ENCODE data around the gene PNPLA8.
"Not testable (repeated sequence)": the region's sequence is repeated elsewhere in the genome, so short reads cannot be mapped to it uniquely, and the experiment has no call there.

The PNPLA8 gene

DNA sequence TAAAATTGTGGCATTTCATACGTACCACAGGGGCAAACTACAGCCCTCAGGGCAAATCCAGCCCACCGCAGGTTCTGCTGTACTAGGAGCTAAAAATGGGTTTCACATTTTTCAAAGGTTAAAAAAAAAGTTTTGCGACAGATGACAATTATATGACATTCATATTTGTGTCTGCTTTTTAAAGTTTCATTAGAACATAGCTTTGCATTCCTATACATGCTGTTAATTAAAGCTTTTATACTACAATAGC lies 758 bp upstream of the PNPLA8 start:
- no peak for DNase-seq

GRCh38 chr7:108525327-108525984 lies 479 bp downstream of the PNPLA8 start:
- DNase-seq = no peak

GRCh38 chr7:108522780-108523179 lies 3.2 kb downstream of the PNPLA8 start:
- no peak for DNase-seq

GRCh38 chr7:108517951-108518350 lies 8.0 kb downstream of the PNPLA8 start:
- no peak for DNase-seq

DNA sequence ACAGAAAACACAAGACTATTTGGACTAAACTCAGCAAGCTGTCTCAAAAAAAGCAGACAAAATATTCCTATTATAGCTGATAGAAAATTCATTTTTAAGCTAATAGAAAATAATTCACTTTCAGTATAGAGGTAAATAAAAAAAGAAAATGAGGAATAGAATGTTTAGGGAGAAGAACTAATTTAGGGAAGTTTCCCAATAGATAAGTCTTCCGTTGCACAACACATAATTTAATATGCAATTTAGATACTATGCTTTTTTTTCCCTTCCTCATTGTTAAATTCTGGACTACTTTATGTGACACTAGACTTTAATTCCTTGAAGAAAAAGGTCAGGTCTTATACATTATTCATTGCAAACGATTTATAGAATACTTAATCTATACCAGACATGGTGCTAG lies 10.3 kb downstream of the PNPLA8 start:
- no peak for DNase-seq

DNA sequence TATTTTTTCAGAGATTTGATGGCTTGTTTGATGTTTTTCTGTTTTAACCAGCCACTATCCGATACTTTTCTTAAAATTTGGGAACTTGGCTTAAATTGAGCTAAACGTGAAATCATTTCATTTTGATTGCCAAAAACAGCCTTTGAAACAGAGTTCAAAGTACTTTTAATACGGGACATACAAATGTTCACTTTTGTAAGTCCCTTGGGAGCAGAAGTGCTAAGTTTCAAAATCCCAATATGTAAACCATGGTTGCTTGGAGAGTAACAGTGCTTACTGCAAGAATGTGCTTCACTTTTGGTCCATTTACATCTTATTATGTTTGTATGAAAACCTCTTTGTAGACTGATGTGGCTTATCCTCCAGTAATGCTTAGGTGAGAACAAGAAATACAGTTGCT lies 10.9 kb downstream of the PNPLA8 start:
- no peak for DNase-seq

- no peak for DNase-seq
These were observed 14.0 kb downstream of the PNPLA8 start for GRCh38 chr7:108511939-108512338.

DNA sequence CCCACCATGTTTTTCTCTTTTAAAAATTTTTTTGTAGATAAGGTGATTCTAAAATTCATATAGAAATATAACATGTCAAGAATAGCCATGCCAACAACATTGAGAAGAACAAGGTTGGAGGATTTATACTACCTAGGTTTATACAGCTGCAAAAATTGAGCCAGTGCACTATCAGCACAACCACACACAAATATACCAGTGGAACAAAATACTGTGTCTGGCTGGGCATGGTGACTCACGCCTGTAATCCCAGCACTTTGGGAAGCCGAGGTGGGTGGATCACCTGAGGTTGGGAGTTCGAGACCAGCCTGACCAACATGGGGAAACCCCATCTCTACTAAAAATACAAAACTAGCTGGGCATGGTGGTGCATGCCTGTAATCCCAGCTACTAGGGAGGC lies 21.4 kb downstream of the PNPLA8 start:
- DNase-seq = not testable (repeated sequence)

- DNase-seq = no peak
These were observed 22.6 kb downstream of the PNPLA8 start for GRCh38 chr7:108503112-108504026.

DNA sequence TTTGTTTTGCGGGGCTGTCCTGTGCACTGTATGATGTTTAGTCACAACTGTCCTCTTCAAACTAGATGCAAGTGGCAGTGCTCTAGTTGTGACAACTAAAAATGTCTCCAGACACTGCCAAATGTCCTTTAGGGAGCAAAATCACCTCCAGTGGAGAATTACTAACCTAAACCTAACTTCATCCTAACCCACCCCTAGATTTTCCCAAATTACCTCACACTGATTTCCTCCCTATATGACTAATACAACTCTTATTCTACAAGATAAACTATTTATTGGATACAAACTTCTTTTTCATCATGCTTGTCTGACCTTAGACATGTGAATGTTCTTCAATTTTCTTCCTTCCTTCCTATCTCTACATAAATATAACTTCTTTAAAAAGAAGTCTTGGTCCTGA lies 26.4 kb downstream of the PNPLA8 start:
- no peak for DNase-seq

DNA sequence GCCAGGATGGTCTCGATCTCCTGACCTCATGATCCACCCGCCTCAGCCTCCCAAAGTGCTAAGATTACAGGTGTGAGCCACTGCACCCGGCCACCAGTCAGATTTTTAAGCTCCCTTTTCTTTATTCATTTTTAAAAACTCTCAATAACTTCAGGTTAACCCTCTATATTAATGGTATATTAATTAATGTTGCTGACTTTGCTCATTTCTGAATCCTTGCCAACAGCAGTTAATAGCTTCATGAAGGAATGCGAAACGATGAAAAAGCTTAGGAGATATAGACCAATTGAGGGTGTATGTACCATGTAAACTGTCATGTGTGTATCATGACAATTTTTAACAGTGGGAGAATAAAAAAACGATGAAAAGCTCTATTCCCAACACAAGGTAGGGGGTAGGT lies 27.5 kb downstream of the PNPLA8 start:
- no peak for DNase-seq

DNA sequence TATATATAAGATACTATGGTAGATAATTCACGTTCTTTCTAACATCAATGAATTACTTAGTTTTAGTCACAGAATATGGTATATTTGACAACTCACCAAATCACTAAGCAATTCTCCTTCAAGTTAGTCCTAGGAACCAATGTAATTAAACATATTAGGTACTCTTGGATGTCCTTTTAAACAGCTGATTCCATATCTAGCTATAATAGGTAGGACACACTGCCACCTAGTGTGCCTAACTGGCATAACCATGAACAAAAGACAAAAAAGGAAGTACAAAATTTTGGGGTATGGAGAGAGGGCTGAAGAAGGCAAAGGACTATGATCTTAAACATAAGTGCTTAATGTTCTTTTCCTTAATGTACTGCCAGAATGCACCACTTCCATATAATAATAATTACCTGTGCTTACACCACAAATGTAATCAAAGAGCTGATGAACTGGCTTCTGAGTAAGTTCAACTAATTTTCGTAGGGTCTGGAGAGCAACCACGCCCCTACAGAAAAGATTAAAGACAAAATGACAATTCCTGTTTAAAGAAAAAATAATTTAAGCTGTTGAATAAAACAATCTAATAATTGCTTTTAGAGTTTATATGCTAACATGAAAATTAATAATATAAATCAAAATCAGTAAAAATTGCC lies 28.7 kb downstream of the PNPLA8 start:
- no peak for DNase-seq

GRCh38 chr7:108492742-108493141 lies 33.2 kb downstream of the PNPLA8 start:
- DNase-seq = no peak

- DNase-seq = no peak
These were observed 37.0 kb downstream of the PNPLA8 start for GRCh38 chr7:108488768-108489538.

DNA sequence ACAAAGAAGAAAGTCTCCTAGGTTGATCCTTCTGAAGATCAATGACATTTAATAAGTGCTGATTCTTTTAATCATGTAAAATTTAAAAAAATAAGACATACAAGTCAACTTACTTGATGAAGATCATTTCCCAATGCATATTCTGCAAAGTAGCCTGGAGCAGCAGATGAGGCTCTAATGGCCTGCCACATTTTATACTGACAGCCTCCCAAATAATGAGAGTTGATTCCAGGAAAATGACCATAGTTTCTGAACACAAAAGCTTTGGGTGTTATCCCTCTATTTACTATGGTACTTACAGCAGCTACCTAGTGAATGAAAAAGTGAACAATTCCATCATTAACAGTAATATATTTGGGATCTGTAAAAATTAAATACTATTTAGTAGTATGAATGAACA lies 38.3 kb downstream of the PNPLA8 start:
- DNase-seq = no peak

DNA sequence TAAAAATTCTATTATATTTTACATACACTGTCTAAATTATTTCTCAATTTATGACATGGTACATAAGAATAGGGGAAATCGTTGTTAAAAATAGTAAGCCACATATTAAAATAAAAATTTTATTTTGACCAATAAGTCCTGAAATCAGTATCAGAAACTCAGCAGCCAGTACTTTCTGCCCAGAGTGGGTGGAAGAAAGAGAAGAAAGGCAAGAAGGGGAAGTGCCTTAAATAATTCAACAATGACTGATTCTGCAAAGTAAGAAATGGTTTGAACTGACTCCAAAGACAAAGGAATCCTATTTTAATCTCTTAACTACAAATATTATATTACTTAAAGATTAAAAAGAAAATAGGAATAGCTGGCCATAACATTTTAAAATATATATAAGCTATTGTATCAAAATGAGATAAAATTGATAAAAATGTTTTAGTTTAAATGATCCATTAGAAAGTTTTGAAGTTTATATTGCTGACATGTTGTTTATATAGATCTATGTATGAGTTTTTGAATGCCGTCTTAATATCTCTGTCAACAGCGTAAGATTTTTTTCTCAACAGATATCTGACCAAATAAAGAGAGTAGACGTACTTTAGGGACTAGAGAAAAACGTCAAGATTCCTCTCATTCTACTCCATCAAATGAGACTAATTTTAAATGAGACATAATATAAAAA lies 39.5 kb downstream of the PNPLA8 start:
- DNase-seq = no peak

DNA sequence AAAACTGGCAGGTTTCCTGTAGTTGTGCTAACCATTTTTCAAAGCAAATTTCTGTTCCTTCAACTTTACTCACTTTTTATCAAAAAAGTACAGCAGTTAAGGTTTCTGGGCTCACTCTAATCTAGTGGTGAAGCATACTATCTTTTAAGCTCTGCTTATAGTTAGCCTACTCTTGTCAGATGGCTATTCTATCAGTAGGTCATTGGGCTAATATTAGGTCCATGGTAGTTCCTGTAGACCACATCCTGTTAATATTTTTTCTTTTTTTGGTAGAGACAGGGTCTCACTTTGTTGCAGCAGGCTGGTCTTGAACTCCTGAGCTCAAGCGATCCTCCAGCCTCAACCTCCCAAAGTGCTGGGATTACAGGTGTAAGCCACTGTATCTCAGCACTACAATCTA lies 41.8 kb downstream of the PNPLA8 start:
- no peak for DNase-seq

- no peak for DNase-seq
These were observed 45.6 kb downstream of the PNPLA8 start for GRCh38 chr7:108480311-108480710.

GRCh38 chr7:108479751-108480150 lies 46.2 kb downstream of the PNPLA8 start:
- no peak for DNase-seq

DNA sequence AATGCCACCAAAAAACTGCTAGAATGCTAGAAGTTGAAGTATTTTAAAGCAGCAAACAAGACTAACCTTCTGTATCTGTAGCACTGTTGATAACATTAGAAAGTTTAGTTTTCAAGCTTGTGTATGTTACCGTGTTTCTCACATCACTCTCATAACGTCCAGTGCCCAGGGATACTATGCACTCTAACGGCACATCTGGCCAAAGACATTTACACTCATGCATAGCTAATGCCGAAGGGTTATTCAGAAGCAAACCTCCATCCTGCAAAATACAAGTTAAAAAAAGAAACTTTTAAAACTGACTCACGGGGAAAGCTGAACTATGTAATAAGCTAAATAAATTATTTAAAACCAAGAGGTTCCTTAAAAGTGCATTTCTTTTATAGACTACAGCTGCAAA lies 46.8 kb downstream of the PNPLA8 start:
- no peak for DNase-seq

GRCh38 chr7:108468246-108468645 lies 57.7 kb downstream of the PNPLA8 start:
- DNase-seq = no peak

GRCh38 chr7:108467391-108467790 lies 58.5 kb downstream of the PNPLA8 start:
- no peak for DNase-seq

DNA sequence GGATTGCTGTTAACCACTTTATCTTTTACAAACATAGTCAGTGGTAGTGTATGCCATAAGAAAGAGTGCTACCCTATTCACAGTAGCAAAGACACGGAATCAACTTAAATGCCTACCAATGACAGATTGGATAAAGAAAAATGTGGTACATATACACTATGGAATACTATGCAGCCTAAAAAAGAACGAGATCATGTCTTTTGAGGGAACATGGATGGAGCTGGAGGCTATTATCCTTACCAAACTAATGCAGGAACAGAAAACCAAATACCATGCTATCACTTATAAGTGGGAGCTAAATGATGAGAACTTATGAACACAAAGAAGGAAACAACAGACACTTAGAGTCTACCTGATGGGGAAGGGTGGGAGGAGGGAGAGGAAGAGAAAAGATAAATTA lies 59.6 kb downstream of the PNPLA8 start:
- DNase-seq = not testable (repeated sequence)

All from left hindlimb (tissue), 1 donor.